Stomach (tissue), 9 donors: ENCODE measurements around the gene ESR2. TPM values are rescaled to one million over a fixed set of nuclear protein-coding genes. Genes with fewer than 3 reads are reported as not detected.
A peak's percentile ranks its signal among the peaks of the same experiment; 100 is the strongest.

ENCODE experiments used
- DNase-seq, 2 donors: peaks; one replicate each; pipeline versions ENCODE4 v3.0.0 to v3.0.0-alpha.2; 2013 to 2019
- H3K27ac ChIP-seq, 5 donors: fragments of 200-600 bp in 4 of 5; sonication (generic) in 4 of 5; one replicate each; pipeline ENCODE4 v1.5.1; 2013 to 2019; ENCODE audit warnings: mild to moderate bottlenecking in 1 of 5, moderate library complexity in 1 of 5
- H3K27me3 ChIP-seq, 3 donors: fragments of 200-600 bp; sonication (generic); one replicate each; pipeline ENCODE4 v1.5.1; 2017 to 2019; ENCODE audit warnings: mixed run types in 1 of 3
- H3K36me3 ChIP-seq, 4 donors: fragments of 200-600 bp; sonication (generic); 1 replicate in 3 of 4; 2 replicates in 1 of 4; pipeline ENCODE4 v1.5.1; 2016 to 2019
- H3K4me1 ChIP-seq, 4 donors: fragments of 200-600 bp; sonication (generic); one replicate each; pipeline ENCODE4 v1.5.1; 2016 to 2019
- H3K4me3 ChIP-seq, 4 donors: fragments of 200-600 bp; sonication (generic) in 3 of 4; one replicate each; pipeline ENCODE4 v1.5.1; 2016 to 2019; ENCODE audit warnings: mild to moderate bottlenecking in 1 of 4
- H3K9me3 ChIP-seq, 4 donors: fragments of 200-600 bp; sonication (generic); one replicate each; pipeline ENCODE4 v1.5.1; 2016 to 2019
- CTCF ChIP-seq, 7 experiments: fragments of 450-650 bp in 4 of 7; fragments of 200-600 bp in 3 of 7; sonication (generic) in 3 of 7; IDR thresholded peaks; one replicate each; pipeline ENCODE4 v1.5.1; 2016 to 2019; ENCODE audit warnings: antibody characterized with exemption in 7 of 7, control low read depth in 2 of 7, mild to moderate bottlenecking in 1 of 7
- EP300 ChIP-seq: sonication (generic); formaldehyde crosslinking; IDR thresholded peaks from one replicate; pipeline ENCODE4 v1.6.1; 2017; ENCODE audit warnings: antibody characterized with exemption
- POLR2A ChIP-seq, 4 donors: fragments of 450-650 bp; IDR thresholded peaks; one replicate each; pipeline ENCODE4 v1.6.1; 2016; ENCODE audit warnings: antibody characterized with exemption in 4 of 4, control low read depth in 2 of 4, mild to moderate bottlenecking in 1 of 4, moderate library complexity in 1 of 4
- POLR2AphosphoS5 ChIP-seq, 3 donors: sonication (generic); formaldehyde crosslinking; IDR thresholded peaks; one replicate each; pipeline ENCODE4 v1.6.1; 2016; ENCODE audit warnings: antibody characterized with exemption in 3 of 3
- WGBS, 5 donors: extraction: QIAGEN DNeasy Blood & Tissue Kit in 3 of 5; methylation state at CpG; one replicate each; pipeline versions ENCODE4 v1.1.5 to v1.1.7; 2013 to 2018; 5-methylcytosine and 5-hydroxymethylcytosine counted together
- intact Hi-C: fragments of 100-400 bp; cut with DNase I; formaldehyde crosslinking; loops from one replicate; pipeline ENCODE4 v1.15.1; 2023; ENCODE audit warnings: low total_unique reads
- polyA plus RNA-seq, 3 donors: library from polyadenylated mRNA; stranded (reverse); fragments of 200-250 nt; gene quantifications; one replicate each; pipeline ENCODE4 v1.2.3, GENCODE V29; 2013
- total RNA-seq, 5 donors: library from RNA; depleted of rRNA; stranded (reverse); fragments of >200 nt; gene quantifications; one replicate each; pipeline versions ENCODE4 v1.1.0 to v1.2.3, GENCODE V29; 2014 to 2016
- donor health status: healthy with polysubstance abuse.
- donor health status: Bipolar disorder and iron deficiency.
- donor health status: healthy.

The ESR2 gene
- total and polyA plus RNA-seq, 8 donors = 0.08 to 1.3 (median 0.58) TPM; not detected in 5

DNA sequence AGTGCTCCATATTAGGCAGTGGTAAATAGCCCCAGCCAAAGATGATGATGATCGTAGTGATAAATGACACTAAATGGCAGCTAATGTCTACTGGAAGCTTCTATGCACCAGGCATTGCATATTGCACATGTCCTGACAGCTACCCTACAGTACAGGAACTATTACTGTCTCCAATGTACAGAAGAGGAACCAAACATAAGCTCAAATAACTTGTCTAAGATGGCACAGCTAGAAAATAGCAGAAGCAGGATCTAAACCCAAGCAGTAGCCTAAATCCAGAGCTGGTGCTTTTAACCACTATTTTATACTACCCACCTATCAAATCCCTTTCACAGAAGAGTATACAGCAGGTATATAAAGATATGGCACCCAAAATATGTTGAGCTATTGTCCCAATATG, 28.9 kb downstream of the ESR2 start:
- Histone ChIP-seq H3K36me3 (no peaks in the 10 kb centered on the region), H3K27ac (no peak overlapping the region), H3K4me3 (no peak overlapping the region), H3K9me3 (no peaks in the 10 kb centered on the region), H3K4me1 (no peaks in the 10 kb centered on the region), H3K27me3 (no peaks in the 10 kb centered on the region)
- WGBS, 5 donors = 89 to 100% (median 95%) methylated on average over 1 of the region's 1 CpG
- DNase-seq = no peak
- no peak for TF ChIP-seq CTCF (IDR thresholded peaks at IDR 0.05)
- TF ChIP-seq POLR2A (IDR thresholded peaks at IDR 0.05) = no peak
- no peak for TF ChIP-seq EP300
- TF ChIP-seq POLR2AphosphoS5 (IDR thresholded peaks at IDR 0.05) = no peak
- intact Hi-C loops = no loop called here

GRCh38 chr14:64260418-64260817, 33.8 kb downstream of the ESR2 start:
- no peaks in the 10 kb centered on the region for H3K4me1 ChIP-seq
- H3K27me3 ChIP-seq = no peaks in the 10 kb centered on the region
- 94 to 98% (median 95%) methylated on average over 20 to 21 of the region's 21 CpGs for WGBS, 5 donors
- DNase-seq = no peak
- no peak for TF ChIP-seq POLR2AphosphoS5 (IDR thresholded peaks at IDR 0.05)
- TF ChIP-seq POLR2A (IDR thresholded peaks at IDR 0.05) = no peak
- no peak for TF ChIP-seq EP300
- no peak for TF ChIP-seq CTCF (IDR thresholded peaks at IDR 0.05)
- H3K4me3 ChIP-seq = no peak overlapping the region
- H3K9me3 ChIP-seq = no peaks in the 10 kb centered on the region
- no peaks in the 10 kb centered on the region for H3K36me3 ChIP-seq
- no peak overlapping the region for H3K27ac ChIP-seq
- intact Hi-C loops = no loop called here

- no peaks in the 10 kb centered on the region for H3K36me3 ChIP-seq
- intact Hi-C loops = no loop called here
- TF ChIP-seq POLR2A (IDR thresholded peaks at IDR 0.05) (no peak), CTCF (IDR thresholded peaks at IDR 0.05) (no peak), EP300 (no peak), POLR2AphosphoS5 (IDR thresholded peaks at IDR 0.05) (no peak)
Observed at GRCh38 chr14:64255756-64256155, 38.4 kb downstream of the ESR2 start.

DNA sequence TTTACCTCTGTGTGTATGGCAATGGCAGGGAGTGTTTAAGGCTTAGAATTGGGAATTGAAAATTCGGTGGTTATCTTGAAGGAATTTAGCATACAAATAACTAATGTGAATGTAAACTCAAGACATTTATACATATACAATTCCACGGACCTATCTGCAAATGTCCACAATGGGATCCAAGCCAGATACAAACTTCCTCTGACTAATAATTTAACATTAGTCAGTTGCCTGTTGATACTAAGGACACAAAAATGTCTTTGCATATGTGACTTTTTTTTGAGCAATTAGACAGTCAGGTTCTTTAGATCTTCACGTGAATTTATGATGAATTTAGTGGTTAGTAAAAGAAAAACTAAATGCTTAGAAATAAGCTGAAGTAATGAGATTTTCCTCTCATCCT, 40.5 kb downstream of the ESR2 start:
- WGBS, 5 donors = 17 to 48% (median 25%) methylated on average over 3 of the region's 3 CpGs
- Histone ChIP-seq H3K36me3 (no peaks in the 10 kb centered on the region), H3K27ac (no peak overlapping the region), H3K9me3 (no peaks in the 10 kb centered on the region), H3K4me3 (no peak overlapping the region), H3K27me3 (no peaks in the 10 kb centered on the region), H3K4me1 (no peaks in the 10 kb centered on the region)
- DNase-seq = no peak
- intact Hi-C loops = no loop called here
- TF ChIP-seq CTCF (IDR thresholded peaks at IDR 0.05) (no peak), POLR2AphosphoS5 (IDR thresholded peaks at IDR 0.05) (peak in 1 of 3 donors; percentile 8)

More at GRCh38 chr14:64255756-64256155, 38.4 kb downstream of the ESR2 start:
- Histone ChIP-seq H3K27me3 (no peaks in the 10 kb centered on the region), H3K9me3 (no peaks in the 10 kb centered on the region), H3K4me3 (no peak overlapping the region), H3K27ac (no peak overlapping the region), H3K4me1 (no peaks in the 10 kb centered on the region)
- DNase-seq = no peak
- WGBS, 5 donors = 77 to 100% (median 96%) methylated on average over 1 of the region's 1 CpG
